Dedifferentiated amniotic fluid mesenchymal stem cell (primary cell): Measurements from ENCODE around the gene DRC3.

Experiments used
- DNase-seq: peaks from one replicate; pipeline ENCODE4 v3.0.0-alpha.2; 2016; ENCODE audit errors: extremely low spot score

The DRC3 gene

DNA sequence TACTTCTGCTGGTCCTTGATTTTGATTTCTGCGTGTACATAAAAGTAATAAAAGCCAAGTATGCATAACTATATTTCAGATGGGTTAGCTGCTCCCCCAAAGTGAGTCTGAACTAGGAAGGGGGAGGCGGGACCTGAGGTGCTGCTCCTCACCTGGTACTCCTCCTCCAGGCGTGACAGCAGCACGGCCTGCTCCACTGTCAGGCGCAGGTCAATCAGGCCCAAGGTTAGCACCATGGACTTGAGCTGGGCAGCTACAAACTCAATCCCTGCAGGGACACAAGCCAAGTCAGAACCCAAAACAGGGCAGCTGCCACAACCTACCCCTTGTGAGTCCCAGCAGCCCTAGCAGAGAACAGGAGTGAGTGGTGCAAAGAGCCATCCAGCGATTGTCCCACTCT, 48.3 kb downstream of the DRC3 start:
- DNase-seq, result no peak

DNA sequence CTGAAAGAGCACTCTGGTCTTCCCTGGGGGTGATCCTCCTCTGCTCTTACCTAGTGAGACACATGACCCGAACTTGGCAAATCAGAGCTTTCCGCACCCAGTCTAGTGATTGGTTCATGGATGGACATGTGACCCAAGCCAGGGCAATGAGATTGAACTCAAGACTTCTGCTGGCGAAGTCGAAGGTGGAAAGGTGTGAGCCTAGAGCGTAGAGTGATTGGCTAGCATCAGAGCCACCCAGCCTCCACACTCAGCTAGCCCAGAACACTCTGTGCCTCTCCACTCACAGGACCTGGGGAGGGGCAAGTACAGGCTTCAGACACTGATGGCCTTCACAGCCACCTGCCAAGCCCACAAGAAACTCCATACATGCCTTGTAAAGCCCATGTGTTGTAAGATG, 48.7 kb downstream of the DRC3 start:
- no peak for DNase-seq

DNA sequence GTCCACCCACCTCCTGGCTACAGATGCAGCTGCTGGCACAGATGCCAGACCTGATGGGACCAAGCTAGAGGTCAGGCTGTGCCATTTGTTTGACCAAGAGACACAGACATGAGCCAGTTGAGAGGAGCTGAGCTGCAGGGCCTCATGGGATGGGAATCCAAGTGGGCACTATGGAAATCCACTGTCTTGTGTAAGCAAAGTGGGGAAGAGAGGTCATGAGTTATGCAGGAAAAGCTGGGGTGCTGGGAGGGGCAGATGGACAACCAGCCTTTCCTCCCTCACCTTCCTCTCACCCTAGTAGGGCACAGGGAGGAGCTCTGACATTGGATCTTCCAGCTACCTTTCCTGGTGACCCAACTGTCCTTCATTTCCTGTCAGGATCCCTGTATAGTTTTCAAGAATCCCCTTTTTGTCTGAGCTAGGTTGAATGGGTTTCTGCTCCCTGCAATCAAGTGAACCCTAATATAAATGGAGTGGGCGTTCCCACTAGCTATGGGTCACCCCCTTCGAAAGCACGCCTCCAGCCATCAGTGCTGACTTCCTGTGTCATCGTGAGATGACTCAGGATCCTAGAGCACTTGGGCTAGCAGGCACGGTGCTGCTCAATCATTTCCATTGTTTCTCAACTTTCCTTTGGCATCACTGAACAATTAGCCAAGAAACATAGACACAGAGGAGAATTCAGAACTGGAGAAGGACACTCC, 52.7 kb downstream of the DRC3 start:
- no peak for DNase-seq

DNA sequence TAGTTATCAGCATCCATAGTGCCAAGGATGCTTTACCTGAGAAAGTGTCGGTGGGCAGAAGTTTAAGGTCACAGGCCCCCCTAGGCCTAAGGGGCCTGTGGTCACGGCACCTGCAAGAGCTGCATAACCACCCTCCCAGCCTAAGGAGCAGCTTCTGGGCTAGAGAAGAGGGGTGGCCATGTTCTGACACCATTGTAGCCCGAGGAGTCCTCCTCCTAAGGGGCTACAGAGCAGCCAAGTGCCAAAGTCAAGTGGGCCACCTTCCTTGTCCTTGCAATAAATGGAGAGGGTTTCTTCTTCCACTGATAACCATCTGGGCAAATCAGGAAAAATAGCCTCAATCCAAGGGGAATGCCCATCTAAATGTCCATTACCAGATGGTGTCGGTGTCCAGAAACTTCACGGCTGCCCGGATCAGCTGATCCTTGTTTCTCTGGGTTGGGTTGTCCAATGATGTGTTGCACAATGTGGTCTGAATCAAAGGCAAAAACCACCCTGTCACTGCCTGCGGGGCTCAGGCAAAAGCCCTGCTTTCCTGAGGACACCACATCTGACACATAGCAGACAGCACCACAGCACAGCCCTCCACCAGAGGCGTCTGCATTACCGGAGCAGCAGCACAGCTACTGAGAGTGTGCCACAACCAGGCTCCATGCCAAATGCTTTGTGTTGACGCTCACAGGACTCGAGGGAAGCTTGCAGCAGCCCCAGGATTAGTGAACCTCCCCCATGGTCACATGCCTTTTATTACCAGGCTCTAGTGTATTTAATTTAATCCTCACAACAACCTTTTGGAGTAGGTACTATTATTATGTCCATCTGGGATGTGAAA, 53.5 kb downstream of the DRC3 start:
- no peak for DNase-seq

DNA sequence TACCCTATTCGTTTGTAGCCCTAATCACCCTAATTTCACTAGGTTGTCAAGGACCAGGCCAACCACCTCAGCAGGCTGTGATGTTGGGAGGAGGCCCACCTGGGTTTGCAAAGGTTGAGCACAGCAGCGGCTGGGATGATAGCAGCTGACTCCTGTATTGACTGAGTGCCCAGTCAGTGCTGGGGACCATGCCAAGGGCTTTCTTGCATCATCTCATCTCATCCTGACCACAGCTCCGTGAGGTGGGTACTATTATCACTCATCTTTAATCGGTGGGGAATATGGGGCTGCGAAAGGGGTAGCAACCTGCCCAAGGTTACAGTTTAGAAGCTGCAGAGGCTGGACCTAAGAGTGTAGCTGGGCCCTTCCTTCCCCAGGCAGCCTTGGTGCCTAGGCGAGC, 54.6 kb downstream of the DRC3 start:
- no peak for DNase-seq

DNA sequence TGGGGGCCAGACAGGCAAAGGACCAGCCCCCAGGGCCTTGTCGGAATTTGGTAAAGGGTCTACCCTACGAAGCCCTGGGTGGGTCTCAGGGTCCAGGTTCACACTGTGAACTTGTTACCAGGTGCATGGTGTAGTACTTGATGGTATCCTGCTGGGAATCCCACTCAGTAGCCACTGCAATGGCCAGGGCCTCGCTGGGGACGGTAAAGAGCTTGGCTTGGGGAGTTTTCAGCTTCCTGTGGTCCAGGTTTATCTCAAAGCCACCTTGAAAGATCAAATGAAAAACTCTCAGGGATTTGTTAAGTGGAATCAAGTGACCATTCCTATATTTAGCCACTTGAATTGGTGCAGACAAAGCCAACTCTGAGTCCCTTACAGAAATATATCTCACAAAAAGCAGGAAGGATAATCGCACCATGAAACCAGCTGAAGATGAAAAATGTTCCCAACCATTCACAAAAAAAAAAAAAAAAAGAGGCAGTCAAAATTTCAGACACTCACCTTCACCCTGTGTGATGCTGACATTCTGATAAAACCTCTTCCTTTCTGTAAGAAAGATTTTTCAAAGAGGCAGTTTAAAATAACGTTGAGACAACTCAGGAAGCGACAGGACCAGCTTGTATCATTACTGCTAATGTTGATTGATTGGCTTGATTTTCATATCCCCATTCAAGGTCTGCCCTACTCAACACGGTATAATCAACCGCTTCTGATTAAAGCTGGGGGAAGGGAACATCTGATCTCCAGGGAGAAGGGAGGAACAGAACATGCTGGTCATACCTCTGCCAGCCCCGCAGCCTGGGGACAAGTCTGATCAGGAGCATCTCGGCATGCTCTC, 55.7 kb downstream of the DRC3 start:
- DNase-seq, result no peak

DNA sequence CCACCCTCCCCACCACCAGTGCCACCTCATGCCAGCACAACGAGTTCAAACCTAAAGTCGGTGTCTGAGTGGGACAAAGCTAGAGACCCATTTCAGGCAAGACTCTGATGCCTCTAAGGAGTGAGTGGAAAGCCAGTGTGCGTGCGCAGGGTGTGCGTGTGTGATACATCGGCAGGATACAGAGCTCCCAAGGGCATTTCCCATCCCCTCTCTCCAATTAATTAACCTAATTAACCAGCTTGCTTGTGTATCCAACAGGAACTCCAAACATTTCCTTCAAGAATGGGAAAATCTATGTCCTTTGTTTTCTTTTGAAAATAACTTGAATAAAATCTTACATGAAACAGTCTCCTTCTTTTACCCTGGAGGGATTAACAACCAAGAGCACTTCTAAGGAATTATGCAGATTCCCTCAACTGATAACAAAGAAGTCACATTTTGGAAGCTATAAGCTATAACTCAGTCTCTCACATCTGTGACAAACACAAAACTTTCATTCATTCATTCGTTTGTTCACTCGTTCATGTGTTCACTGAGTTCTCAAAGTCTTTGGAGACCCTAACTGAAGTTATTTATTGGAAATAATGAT, 56.4 kb downstream of the DRC3 start:
- DNase-seq, result no peak

DNA sequence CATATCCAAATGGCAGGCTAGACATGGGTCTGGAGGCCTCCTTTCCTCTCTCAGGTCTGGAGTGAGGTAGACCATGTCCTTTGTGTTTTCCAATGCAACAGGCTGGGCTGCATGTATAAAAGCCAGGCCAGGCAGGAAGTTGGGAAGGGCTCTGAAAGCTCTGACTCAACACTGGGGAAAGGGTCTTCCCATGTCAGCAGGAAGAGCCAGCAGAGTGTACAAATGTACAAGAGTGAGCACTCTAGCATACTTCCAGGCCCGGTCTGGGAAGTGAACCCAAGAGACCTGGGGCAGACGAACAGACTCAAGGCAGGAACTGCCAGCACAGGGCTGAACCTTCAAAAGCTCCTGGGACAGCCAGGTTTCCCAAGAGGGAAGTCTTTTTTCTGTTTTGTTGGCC, 59.3 kb downstream of the DRC3 start:
- no peak for DNase-seq

DNA sequence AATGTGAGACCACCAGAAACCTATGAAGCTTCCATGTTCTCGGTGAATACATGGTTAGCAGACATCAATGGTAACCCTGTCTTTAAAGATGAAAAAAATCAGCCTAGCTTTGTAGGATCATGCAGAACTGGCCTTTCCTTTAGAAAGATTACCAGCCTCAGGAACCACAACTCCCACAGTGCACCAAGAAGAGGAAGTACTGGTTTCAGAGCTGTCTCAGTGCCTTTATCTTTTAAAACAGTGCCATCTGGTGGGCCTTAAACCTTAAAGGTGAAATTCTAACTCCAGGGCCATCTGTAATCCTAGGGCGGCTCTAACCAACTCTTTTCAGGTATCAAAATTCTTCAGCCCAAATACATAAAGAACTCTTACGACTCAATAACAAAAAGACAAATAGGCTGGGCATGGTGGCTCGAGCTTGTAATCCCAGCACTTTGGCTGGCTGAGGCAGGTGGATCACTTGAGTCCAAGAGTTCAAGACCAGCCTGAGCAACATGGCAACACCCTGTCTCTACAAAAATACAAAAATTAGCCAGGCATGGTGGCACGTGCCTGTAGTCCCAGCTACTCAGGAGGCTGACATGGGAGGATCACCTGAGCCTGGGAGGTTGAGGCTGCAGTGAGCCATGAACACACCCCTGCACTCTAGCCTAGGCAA, 60.9 kb downstream of the DRC3 start:
- DNase-seq, result peak; percentile 88

DNA sequence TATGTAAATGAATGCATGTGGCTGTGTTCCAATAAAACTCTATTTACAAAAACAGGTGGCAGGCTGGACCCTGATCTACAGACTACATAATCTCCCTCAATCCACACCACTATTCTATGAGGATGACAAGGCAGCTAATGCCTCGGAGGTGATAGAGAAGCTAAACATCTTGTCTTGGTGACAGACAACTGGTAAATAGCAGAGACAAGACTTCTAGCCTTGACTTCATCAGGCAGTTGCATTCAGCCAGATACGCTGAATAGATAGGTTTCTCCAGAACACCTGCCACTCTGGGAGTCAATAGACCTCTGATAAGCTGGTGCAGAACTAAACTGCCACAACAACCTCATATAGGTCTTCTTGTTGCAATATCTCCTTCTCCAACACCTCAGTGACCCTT, 63.0 kb downstream of the DRC3 start:
- DNase-seq, result no peak

DNA sequence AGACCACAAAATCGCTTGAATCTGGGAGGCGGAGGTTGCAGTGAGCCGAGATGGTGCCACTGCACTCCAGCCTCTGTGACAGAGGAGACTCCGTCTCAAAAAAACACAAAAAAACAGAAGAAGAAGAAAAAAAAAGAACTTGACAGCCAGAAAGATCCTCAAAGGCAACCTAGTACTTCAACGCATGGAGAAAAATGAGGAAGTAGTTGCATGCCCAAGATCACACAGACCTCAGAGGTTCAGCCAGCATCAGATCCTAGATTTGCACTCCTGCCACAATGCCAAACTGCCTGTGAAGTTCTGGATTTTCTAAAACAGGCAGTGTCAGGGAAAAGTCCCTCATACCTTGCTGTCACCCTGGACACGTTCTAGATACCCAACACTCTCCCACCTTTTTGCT, 64.8 kb downstream of the DRC3 start:
- DNase-seq, result no peak

DNA sequence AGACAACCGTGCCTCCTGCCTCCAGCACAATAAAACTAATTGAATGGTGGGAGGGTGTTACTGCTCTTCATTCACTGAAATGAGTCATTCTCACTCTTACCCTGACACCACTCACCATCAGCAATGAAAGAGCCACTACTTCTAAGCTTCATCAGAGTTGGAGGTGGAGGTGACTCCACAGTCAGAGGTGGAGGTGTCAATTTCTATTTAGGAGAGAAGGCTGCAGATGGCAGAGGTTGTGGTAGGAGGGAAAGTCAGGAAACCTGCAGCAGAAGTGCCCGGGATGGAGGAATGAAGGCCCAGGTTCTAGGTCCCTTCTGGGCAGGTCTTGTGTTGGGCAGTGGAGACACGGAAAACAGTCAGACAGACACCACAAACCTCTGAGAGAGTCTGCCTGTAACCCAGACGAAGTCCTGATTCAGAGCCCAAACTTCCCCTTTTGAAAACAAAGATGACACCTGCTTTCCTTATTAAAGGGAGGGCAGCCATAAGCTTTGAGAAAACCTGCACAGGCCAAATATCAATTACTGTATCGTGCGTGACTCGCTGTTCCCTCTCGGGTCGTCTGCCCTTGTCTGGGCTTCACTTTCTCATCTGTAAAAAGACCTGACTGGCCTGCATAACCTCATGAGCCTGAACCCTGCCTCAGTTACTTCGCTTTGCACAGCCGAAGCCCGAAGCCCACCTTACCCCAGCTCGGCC, 65.6 kb downstream of the DRC3 start:
- no peak for DNase-seq

DNA sequence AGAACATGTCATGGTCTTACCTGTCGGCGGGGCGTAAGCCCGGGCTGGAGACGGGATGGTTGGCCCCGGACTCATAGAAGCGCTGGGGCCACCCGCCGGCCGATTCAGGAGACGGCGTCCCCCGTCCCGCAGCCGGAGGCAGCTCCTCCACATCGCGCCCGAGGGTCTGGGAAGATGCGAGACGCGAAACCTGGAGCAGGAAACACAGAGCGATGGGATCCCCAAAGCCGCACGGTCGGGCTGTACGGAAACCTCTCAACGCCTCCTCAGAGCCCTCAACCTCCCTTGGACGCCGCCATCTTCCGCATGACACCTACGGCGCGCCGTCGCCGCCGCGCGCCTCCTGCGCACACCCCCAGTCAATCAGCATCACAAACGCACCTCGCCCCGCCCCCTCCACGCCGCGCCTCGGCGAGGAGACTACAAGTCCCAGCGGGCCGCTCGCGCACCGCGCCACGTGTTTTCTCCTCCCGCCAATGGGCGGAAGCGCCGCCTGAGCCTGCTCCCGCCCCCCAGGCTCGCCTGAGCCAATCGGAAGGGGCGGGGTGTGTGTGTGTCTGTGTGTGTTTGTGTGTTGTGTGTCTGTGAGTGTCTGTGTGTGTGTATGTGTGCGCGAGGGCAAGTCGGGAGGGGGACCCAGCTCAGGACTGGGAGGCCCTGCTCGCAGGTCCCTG, 66.3 kb downstream of the DRC3 start, which contains the start of the genes ATPAF2 and GID4:
Gene ATPAF2, minus strand, starts transcription at position 308 of the 674 bp plus-strand sequence. Its CDS starts 155 bp downstream, at position 153.
Gene GID4, plus strand, starts transcription at position 548 of the 674 bp plus-strand sequence. Its CDS starts 57 bp downstream, at position 605.
- DNase-seq, result peak; percentile 97

DNA sequence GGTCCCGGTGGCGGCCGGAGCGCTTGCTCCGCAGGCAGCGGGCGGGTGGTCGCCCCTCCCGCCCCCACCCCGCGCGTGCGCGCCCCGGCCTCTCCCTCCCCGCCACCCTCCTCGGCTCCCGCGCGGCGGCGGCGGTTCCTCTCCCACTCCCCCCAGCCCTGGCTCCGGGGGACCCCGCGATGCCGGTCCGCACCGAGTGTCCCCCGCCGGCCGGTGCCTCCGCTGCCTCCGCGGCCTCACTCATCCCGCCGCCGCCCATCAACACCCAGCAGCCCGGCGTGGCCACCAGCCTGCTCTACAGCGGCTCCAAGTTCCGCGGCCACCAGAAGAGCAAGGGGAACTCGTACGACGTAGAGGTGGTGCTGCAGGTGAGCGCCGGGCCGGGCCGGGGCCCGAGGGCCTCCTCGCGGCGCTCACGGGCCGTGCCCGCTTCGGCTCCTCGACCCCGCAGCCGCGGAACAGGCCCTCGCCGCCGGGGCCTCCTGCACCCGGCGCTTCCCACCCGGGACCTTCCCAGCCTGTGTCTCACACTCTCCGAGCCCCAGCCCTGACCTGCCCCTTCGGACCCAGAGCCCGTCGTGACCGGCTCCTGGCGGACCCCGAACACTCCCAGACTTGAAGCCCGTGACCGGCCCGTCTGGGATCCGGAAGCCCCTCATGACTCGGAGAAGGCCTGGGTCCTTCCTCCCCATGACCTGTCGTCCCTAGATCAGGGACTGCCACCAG, 67.0 kb downstream of the DRC3 start:
- DNase-seq, result no peak

DNA sequence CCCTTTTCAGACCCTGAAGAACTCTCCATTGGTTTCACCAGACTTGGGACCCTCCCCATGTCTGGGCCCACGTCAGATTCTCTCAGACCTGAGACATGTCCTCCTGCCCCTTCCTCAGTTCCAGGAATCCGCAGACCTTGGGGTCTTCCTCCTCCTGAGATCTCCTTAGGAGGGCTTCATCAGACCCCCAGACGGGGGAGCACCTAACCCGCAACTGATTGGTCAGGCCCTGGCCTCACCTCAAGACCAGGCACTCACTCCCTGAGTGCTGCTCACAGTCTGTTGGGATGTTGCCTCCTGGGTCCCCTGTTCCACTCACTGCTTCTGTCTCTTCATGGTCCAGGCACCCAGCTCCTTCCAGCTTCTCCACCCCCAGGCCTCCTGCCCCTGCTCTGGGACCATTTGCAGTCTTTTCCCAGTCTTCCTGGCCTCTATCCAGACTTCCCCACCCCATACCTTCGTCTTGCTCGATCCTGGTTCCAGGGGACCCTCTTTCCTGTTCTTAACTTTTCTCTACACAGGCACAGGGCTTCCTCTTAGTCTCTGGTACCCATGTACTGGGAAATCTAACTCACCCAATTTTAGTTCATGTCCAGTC, 67.7 kb downstream of the DRC3 start:
- DNase-seq, result no peak

DNA sequence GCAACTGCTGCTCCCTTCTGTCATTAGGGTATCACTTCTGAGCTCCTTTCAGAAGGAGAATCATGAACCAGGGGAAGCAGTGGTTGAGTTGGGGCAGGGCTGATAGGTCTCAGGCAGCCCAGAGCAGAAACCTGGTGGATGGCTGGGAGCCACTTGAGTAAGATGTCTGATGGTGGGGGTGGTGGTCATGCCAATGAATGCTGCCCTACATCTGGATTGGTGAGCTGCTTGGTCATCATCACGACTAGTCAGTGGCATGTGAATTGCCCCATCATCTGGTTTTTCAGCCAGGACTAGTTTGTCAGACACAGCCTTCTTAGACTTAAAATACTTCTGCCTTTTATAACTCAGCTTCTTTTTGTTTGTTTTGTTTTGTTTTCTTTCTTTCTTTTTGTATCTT, 69.1 kb downstream of the DRC3 start:
- peak; percentile 50 for DNase-seq

DNA sequence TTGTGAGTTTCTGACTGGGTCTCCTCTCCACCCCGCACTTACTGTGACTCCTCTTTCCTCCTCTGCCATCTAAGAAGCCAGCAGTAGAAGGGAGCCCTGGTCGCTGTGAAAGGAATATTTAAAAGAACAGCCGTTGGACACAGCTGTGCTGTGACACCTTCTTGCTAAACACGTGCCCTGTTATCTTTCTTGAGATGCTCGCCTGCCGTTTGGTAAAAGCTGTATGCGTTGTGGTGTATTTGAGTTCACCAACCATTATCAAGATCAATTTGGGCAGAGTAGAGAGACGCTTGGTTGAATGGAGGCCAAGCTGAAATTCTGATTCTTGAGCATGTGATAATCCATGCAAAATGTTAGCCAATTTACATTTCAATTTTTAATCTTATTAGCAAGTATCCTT, 70.3 kb downstream of the DRC3 start:
- DNase-seq, result no peak

DNA sequence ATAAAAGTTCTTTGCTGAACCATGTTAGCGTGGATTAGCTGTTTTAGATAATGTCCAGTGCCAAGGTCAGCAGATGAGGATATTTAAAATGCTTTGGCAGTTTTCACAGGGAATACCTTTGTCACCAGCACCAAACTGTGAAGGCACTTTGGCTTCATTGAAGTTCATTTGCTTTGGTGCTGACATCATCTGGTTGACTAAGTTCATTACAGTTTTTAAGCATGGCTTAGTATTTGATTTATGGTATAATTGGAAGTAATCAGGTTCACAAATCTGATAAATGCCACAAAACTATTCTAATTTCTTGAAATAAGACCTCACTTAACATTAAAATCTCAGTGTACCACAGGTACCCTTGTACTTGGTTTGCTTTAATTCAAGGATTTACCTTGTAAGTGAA, 70.8 kb downstream of the DRC3 start:
- no peak for DNase-seq

DNA sequence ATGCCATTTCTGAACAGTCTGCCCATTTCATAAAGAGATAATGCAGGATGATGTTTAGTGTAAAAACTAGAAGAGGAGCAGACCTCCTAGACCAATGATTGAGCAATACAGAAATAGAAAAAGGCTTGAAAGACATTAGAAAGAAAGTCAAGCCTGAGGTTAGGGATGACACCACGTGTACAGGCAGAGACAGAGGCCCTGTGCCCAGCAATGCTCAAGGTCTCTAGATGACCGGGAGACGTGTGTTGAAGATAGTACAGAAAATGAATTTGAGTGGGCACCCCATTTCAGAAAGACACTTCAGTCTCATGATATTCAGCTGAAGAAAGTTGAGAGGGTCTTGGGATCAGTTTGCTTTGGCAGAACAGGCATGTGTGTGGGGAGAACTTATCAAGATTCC, 71.9 kb downstream of the DRC3 start:
- no peak for DNase-seq
